ENCODE results near the gene KCNQ5.

GRCh38 chr6:72647489-72647888 is 25.6 kb downstream of the KCNQ5 start:
- no peak for TF ChIP-seq CTCF (conservative IDR thresholded peaks at IDR 0.05; ENCODE audit: low read depth, low read length)
- TF ChIP-seq EZH2 (IDR thresholded peaks at IDR 0.05; ENCODE audit: borderline replicate concordance, low read depth, low read length, poor library complexity, severe bottlenecking), result no peak
